OCI-LY1 (cell line): Measurements from ENCODE around the gene PRRC2B.
"Not testable (repeated sequence)": the region's sequence is repeated elsewhere in the genome, so short reads cannot be mapped to it uniquely, and the experiment has no call there.

Experiments used
- H2AFZ ChIP-seq: fragments of 200-600 bp; sonication (generic), shearing (Covaris generic); 2 replicates; pipeline ENCODE4 v1.6.0; 2014; ENCODE audit warnings: antibody characterized with exemption, mild to moderate bottlenecking, low read length
- H3F3A ChIP-seq: fragments of 200-600 bp; sonication (generic), shearing (Covaris generic); 2 replicates; pipeline ENCODE4 v1.6.0; 2014; ENCODE audit warnings: mild to moderate bottlenecking, antibody characterized with exemption, low read length, moderate library complexity; ENCODE audit not compliant: insufficient read depth
- H3K27ac ChIP-seq: fragments of 200-600 bp; sonication (generic); 2 replicates; pipeline ENCODE4 v1.5.1; 2014; ENCODE audit warnings: low read length, mixed run types, mild to moderate bottlenecking, low read depth; ENCODE audit not compliant: poor library complexity, severe bottlenecking
- H3K27me3 ChIP-seq: fragments of 200-600 bp; sonication (generic); 2 replicates; pipeline ENCODE4 v1.6.0; 2014; ENCODE audit warnings: antibody characterized with exemption, mild to moderate bottlenecking, low read length, moderate library complexity; ENCODE audit not compliant: insufficient read depth
- H3K36me3 ChIP-seq: fragments of 200-600 bp; sonication (generic); 2 replicates; pipeline ENCODE4 v1.6.1; 2014; ENCODE audit warnings: mild to moderate bottlenecking, antibody characterized with exemption, low read length, moderate library complexity, mixed read lengths; ENCODE audit not compliant: insufficient read depth
- H3K4me1 ChIP-seq: fragments of 200-600 bp; sonication (generic); 2 replicates; pipeline ENCODE4 v1.5.1; 2014; ENCODE audit warnings: mild to moderate bottlenecking, low read length, moderate library complexity; ENCODE audit not compliant: insufficient read depth, severe bottlenecking
- H3K4me2 ChIP-seq: fragments of 200-600 bp; sonication (generic), shearing (Covaris generic); 2 replicates; pipeline ENCODE4 v1.6.1; 2014; ENCODE audit warnings: low read length
- H3K4me3 ChIP-seq: fragments of 200-600 bp; sonication (generic); 2 replicates; pipeline ENCODE4 v1.5.1; 2014; ENCODE audit warnings: low read length, low read depth, mild to moderate bottlenecking, mixed read lengths; ENCODE audit not compliant: poor library complexity, severe bottlenecking
- H3K79me2 ChIP-seq: fragments of 200-600 bp; shearing (Covaris generic); 2 replicates; pipeline ENCODE4 v1.6.1; 2016; ENCODE audit warnings: mixed run types, low read length, mixed read lengths; ENCODE audit not compliant: insufficient read depth
- H3K9ac ChIP-seq: fragments of 200-600 bp; sonication (generic), shearing (Covaris generic); 2 replicates; pipeline ENCODE4 v1.6.1; 2014; ENCODE audit warnings: mild to moderate bottlenecking, low read length, mixed read lengths
- H3K9me2 ChIP-seq: fragments of 200-600 bp; sonication (generic), shearing (Covaris generic); 2 replicates; pipeline ENCODE4 v1.6.1; 2014; ENCODE audit warnings: low read depth, mild to moderate bottlenecking, low read length, mixed read lengths
- H3K9me3 ChIP-seq: fragments of 200-600 bp; shearing (Covaris generic); 2 replicates; pipeline ENCODE4 v1.6.1; 2014; ENCODE audit warnings: low read length, mixed read lengths
- H4K20me1 ChIP-seq: fragments of 200-600 bp; sonication (generic), shearing (Covaris generic); 2 replicates; pipeline ENCODE4 v1.6.0; 2016; ENCODE audit warnings: mild to moderate bottlenecking, low read length; ENCODE audit not compliant: insufficient read depth
- EZH2 ChIP-seq: fragments of 200-600 bp; sonication (generic), shearing (Covaris generic); IDR thresholded peaks from 2 replicates; pipeline ENCODE4 v1.8.0; 2017; ENCODE audit warnings: borderline replicate concordance, mixed run types, mild to moderate bottlenecking, antibody characterized with exemption, low read length, moderate library complexity, mixed read lengths
- TF ChIP-seq, protein P1 (sequence below): fragments of 200-600 bp; sonication (generic), shearing (Covaris generic); IDR thresholded peaks from 2 replicates; pipeline ENCODE4 v1.5.1; 2017; ENCODE audit warnings: mild to moderate bottlenecking, antibody characterized with exemption, low read length, moderate library complexity, mixed read lengths

The PRRC2B gene

DNA sequence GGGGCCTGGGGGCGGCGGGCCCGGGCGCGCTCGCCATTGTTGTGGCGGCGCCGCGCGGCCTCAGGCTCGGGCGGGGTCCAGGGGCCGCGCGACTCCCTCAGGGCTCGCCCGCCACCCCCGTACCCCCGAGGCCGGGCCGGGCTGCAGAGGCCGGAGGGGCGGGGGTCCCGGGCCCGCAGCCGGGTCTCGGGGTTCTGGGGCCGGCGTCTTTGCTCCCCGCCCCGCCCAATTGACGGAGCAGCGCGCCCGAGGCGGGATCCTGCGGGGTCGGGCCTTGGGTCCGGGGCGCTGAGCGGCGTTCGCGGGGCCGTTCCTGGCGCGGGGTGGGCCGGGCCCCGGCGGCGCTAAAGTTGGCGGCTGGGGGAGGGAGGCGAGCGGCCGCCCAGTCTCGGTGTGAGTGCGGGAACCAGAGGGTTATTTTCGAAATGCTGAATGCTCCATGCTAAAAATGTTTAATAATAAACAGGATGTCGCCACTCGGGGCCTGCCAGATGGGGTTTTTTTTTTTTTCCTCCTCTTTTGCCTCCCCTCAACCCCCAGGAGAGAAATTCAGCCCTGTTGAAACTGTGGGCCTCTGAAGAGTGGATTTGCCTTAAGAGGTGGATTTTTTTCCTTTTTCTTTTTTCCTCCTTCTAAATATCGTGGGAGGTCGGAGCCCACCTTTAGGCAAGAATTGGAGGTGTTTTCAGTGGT is 724 bp downstream of the PRRC2B start:
- TF ChIP-seq, protein P1, sequence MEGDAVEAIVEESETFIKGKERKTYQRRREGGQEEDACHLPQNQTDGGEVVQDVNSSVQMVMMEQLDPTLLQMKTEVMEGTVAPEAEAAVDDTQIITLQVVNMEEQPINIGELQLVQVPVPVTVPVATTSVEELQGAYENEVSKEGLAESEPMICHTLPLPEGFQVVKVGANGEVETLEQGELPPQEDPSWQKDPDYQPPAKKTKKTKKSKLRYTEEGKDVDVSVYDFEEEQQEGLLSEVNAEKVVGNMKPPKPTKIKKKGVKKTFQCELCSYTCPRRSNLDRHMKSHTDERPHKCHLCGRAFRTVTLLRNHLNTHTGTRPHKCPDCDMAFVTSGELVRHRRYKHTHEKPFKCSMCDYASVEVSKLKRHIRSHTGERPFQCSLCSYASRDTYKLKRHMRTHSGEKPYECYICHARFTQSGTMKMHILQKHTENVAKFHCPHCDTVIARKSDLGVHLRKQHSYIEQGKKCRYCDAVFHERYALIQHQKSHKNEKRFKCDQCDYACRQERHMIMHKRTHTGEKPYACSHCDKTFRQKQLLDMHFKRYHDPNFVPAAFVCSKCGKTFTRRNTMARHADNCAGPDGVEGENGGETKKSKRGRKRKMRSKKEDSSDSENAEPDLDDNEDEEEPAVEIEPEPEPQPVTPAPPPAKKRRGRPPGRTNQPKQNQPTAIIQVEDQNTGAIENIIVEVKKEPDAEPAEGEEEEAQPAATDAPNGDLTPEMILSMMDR: no peak
- TF ChIP-seq EZH2: no peak
- Histone ChIP-seq H2AFZ (no peak overlapping the region), H4K20me1 (no peaks in the 10 kb centered on the region)

GRCh38 chr9:131395157-131396098 is 1.5 kb downstream of the PRRC2B start:
- Histone ChIP-seq H4K20me1 (no peaks in the 10 kb centered on the region), H3K79me2 (peaks cover 59% of the 10 kb centered on the region), H3K9me2 (no peaks in the 10 kb centered on the region), H3K27me3 (no peaks in the 10 kb centered on the region), H2AFZ (no peak overlapping the region), H3K9me3 (no peaks in the 10 kb centered on the region), H3K4me2 (peak overlapping the region; percentile 94), H3K4me3 (peak overlapping the region; percentile 97), H3K27ac (peak overlapping the region; percentile 94), H3F3A (no peaks in the 10 kb centered on the region; the same call in 1 of the 2 replicates), H3K9ac (peak overlapping the region; percentile 97), H3K36me3 (no peaks in the 10 kb centered on the region), H3K4me1 (peaks cover 59% of the 10 kb centered on the region)
- TF ChIP-seq EZH2: no peak
- TF ChIP-seq, protein P1: peak; percentile 30; the same call in 1 of the 2 replicates

More for the DNA sequence above, 724 bp downstream of the PRRC2B start:
- Histone ChIP-seq H3K4me3 (peak overlapping the region; percentile 97), H3K4me1 (peaks cover 50% of the 10 kb centered on the region), H3K9me2 (no peaks in the 10 kb centered on the region), H3K9ac (peak overlapping the region; percentile 97), H3K36me3 (no peaks in the 10 kb centered on the region), H3K9me3 (no peaks in the 10 kb centered on the region), H3K27ac (peak overlapping the region; percentile 94), H3K27me3 (no peaks in the 10 kb centered on the region), H3F3A (no peaks in the 10 kb centered on the region; the same call in 1 of the 2 replicates), H3K4me2 (peak overlapping the region; percentile 94), H3K79me2 (peaks cover 51% of the 10 kb centered on the region)

- Histone ChIP-seq H3K4me3 (peak overlapping the region; percentile 97), H3K4me2 (peak overlapping the region; percentile 94), H3K4me1 (peaks cover 65% of the 10 kb centered on the region), H3K27ac (peak overlapping the region; percentile 94), H3K9ac (peak overlapping the region; percentile 97), H3K79me2 (peaks cover 66% of the 10 kb centered on the region)
- not testable (repeated sequence) for H4K20me1 ChIP-seq, H3K9me2 ChIP-seq, H3K36me3 ChIP-seq, H3K9me3 ChIP-seq, H3K27me3 ChIP-seq, H2AFZ ChIP-seq, H3F3A ChIP-seq
These were observed 2.2 kb downstream of the PRRC2B start for GRCh38 chr9:131396099-131396479.
